ENCODE measurements around the gene POC1B.

- TF ChIP-seq, protein P1, sequence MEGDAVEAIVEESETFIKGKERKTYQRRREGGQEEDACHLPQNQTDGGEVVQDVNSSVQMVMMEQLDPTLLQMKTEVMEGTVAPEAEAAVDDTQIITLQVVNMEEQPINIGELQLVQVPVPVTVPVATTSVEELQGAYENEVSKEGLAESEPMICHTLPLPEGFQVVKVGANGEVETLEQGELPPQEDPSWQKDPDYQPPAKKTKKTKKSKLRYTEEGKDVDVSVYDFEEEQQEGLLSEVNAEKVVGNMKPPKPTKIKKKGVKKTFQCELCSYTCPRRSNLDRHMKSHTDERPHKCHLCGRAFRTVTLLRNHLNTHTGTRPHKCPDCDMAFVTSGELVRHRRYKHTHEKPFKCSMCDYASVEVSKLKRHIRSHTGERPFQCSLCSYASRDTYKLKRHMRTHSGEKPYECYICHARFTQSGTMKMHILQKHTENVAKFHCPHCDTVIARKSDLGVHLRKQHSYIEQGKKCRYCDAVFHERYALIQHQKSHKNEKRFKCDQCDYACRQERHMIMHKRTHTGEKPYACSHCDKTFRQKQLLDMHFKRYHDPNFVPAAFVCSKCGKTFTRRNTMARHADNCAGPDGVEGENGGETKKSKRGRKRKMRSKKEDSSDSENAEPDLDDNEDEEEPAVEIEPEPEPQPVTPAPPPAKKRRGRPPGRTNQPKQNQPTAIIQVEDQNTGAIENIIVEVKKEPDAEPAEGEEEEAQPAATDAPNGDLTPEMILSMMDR (IDR thresholded peaks at IDR 0.05), result no peak
- no peak for TF ChIP-seq POLR2A (IDR thresholded peaks at IDR 0.05)
Observed at GRCh38 chr12:89504560-89505346, 21.1 kb downstream of the POC1B start.

Measured in body of pancreas (tissue), 4 donors.